CD4-positive, alpha-beta memory T cell (primary cell): ENCODE data around the gene SAPCD2. TPM values are rescaled to one million over a fixed set of nuclear protein-coding genes. Genes with fewer than 3 reads are reported as not detected.
A peak's percentile ranks its signal among the peaks of the same experiment; 100 is the strongest.

Experiments
- CTCF ChIA-PET: fragments of 350-600 bp; sonication (Branson Sonifier 250); formaldehyde crosslinking; loops from one replicate; lab custom pipeline; 2021; ENCODE audit warnings: inconsistent platforms; ENCODE audit not compliant: partially characterized antibody; lab: Charles Lee
- POLR2A ChIA-PET: fragments of 350-600 bp; sonication (Branson Sonifier 250); formaldehyde crosslinking; loops from one replicate; lab custom pipeline; 2021; ENCODE audit not compliant: partially characterized antibody; lab: Charles Lee
- DNase-seq, 5 donors: peaks; one replicate each; pipeline versions ENCODE4 v3.0.0 to v3.0.0-alpha.2; 2020 to 2022; ENCODE audit warnings: mixed read lengths in 1 of 5
- H3K27ac ChIP-seq: one replicate; pipeline ENCODE4 v1.7.0; 2013; ENCODE audit warnings: low read depth, low read length
- H3K27me3 ChIP-seq: 2 replicates; pipeline ENCODE4 v1.7.0; 2013; ENCODE audit warnings: mild to moderate bottlenecking, low read length, moderate library complexity; ENCODE audit not compliant: insufficient read depth
- H3K36me3 ChIP-seq: 2 replicates; pipeline ENCODE4 v1.7.0; 2013; ENCODE audit warnings: mild to moderate bottlenecking, low read length, moderate library complexity; ENCODE audit not compliant: insufficient read depth
- H3K4me1 ChIP-seq: 2 replicates; pipeline ENCODE4 v1.7.0; 2013; ENCODE audit warnings: mild to moderate bottlenecking, low read length, moderate library complexity; ENCODE audit not compliant: insufficient read depth
- H3K4me3 ChIP-seq, 2 donors: one replicate each; pipeline ENCODE4 v1.7.0; 2013; ENCODE audit warnings: low read length in 2 of 2, mild to moderate bottlenecking in 1 of 2
- H3K9me3 ChIP-seq, 2 donors: one replicate each; pipeline ENCODE4 v1.7.0; 2013; ENCODE audit warnings: low read length in 2 of 2, control low read depth in 1 of 2; ENCODE audit not compliant: control insufficient read depth in 1 of 2
- H3K27ac Mint-ChIP-seq, 7 donors: one replicate each; pipeline ENCODE4 v1.8.0; 2020 to 2021; ENCODE audit warnings: mixed read lengths in 7 of 7, mild to moderate bottlenecking in 6 of 7, inconsistent platforms in 3 of 7, moderate library complexity in 3 of 7
- H3K27me3 Mint-ChIP-seq, 2 donors: one replicate each; pipeline ENCODE4 v1.8.0; 2020 to 2021; ENCODE audit warnings: mixed read lengths in 2 of 2
- H3K36me3 Mint-ChIP-seq, 2 donors: one replicate each; pipeline ENCODE4 v1.8.0; 2020 to 2021; ENCODE audit warnings: mixed read lengths in 2 of 2, inconsistent platforms in 1 of 2, mild to moderate bottlenecking in 1 of 2
- H3K4me1 Mint-ChIP-seq, 4 donors: one replicate each; pipeline ENCODE4 v1.8.0; 2020 to 2021; ENCODE audit warnings: mixed read lengths in 4 of 4, mild to moderate bottlenecking in 1 of 4
- H3K4me3 Mint-ChIP-seq, 8 donors: one replicate each; pipeline ENCODE4 v1.8.0; 2020 to 2021; ENCODE audit warnings: mixed read lengths in 8 of 8, mild to moderate bottlenecking in 7 of 8, moderate library complexity in 6 of 8, inconsistent platforms in 3 of 8
- H3K9me3 Mint-ChIP-seq, 8 donors: one replicate each; pipeline ENCODE4 v1.8.0; 2020 to 2021; ENCODE audit warnings: mixed read lengths in 8 of 8, mild to moderate bottlenecking in 5 of 8, inconsistent platforms in 3 of 8, moderate library complexity in 1 of 8
- intact Hi-C: fragments of 100-400 bp; cut with micrococcal nuclease; formaldehyde crosslinking; loops from one replicate; pipeline ENCODE4 v1.15.1; 2023
- polyA plus RNA-seq, 2 donors: library from polyadenylated mRNA; unstranded; fragments of 300-500 nt; fragmentation: Illumina TruSeq; gene quantifications; one replicate each; pipeline ENCODE4 v1.2.3, GENCODE V29; 2021
- total RNA-seq, 2 experiments: library from RNA; stranded (reverse); gene quantifications; one replicate each; pipeline ENCODE4 v1.2.3, GENCODE V29; 2021

Gene SAPCD2
- total and polyA plus RNA-seq, 4 experiments from 2014 or later: 0.09 to 0.15 (median 0.11) TPM

DNA sequence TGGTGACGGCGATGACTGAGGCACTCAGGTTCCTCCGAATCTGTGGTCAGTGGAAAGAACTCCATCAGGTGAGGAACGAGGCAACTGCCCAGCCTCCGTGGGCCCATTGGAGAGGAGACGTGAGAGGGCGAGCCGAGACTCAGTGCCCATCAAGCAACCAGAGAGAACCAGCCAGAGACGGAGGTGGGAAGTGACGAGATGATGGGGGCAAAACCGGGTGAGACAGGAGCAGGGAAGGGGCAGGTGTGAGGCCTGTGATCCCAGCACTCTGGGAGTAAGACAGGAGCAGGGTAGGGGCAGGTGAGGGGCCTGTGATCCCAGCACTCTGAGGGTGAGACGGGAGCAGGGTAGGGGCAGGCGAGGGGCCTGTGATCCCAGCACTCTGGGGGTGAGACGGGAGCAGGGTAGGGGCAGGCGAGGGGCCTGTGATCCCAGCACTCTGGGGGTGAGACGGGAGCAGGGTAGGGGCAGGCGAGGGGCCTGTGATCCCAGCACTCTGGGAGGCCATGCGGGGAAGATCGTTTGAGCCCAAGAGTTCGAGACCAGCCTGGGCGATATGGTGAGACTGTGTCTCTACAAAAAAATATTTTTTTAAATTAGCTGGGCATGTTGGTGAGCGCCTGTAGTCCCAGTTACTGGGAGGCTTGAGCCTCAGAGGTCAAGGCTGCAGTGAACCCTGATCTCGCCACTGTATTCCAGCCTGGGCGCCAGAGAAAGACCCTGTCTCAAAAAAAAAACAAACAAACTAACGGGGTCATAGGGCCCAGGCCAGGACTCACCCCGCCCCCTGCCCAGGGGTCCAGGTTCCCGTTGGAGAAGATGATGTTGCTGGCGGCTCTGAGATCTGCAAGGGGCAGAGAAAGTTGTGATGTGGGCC, 40.8 kb upstream of the SAPCD2 start:
- Mint-ChIP-seq H3K4me1 (peaks cover 0 to 9% (median 2%) of the 10 kb centered on the region in 4 donors), H3K4me3 (peak overlapping the region in 2 of 8 donors; percentile 47 to 57), H3K27me3 (no peaks in the 10 kb centered on the region), H3K27ac (peak overlapping the region in 3 of 7 donors; percentile 29 to 61 (median 30)), H3K9me3 (no peaks in the 10 kb centered on the region), H3K36me3 (peaks cover 0 to 15% of the 10 kb centered on the region in 2 donors)
- H3K27ac ChIP-seq: no peak overlapping the region
- H3K27me3 ChIP-seq: no peaks in the 10 kb centered on the region
- no peaks in the 10 kb centered on the region for H3K9me3 ChIP-seq
- peaks cover 20% of the 10 kb centered on the region for H3K36me3 ChIP-seq
- H3K4me1 ChIP-seq: peaks cover 16% of the 10 kb centered on the region
- intact Hi-C loops: no loop called here
- no peak for DNase-seq
- no peak overlapping the region for H3K4me3 ChIP-seq
- ChIA-PET POLR2A (interaction anchor here (1.3 kb wide), 1 partner anchor 105 kb away, joined by 3 read pairs; no protein-coding TSS in a partner anchor), CTCF (interaction anchor here (2.6 kb wide), 1 partner anchor 116 kb away, joined by 6 read pairs; the partner anchor contains the start of gene RNF224)

GRCh38 chr9:137110147-137110910, 40.0 kb upstream of the SAPCD2 start:
- POLR2A ChIA-PET: interaction anchor here (2.9 kb wide), 1 partner anchor 23 kb away, joined by 11 read pairs; the partner anchor contains the start of gene MAN1B1
- H3K9me3 Mint-ChIP-seq: no peaks in the 10 kb centered on the region
- Histone ChIP-seq H3K4me1 (peaks cover 13% of the 10 kb centered on the region), H3K4me3 (no peak overlapping the region), H3K9me3 (no peaks in the 10 kb centered on the region), H3K36me3 (peaks cover 26% of the 10 kb centered on the region), H3K27me3 (no peaks in the 10 kb centered on the region), H3K27ac (no peak overlapping the region)
- DNase-seq: no peak
- peak overlapping the region in 1 of 7 donors; percentile 68 for H3K27ac Mint-ChIP-seq
- peaks cover 0 to 20% of the 10 kb centered on the region in 2 donors for H3K36me3 Mint-ChIP-seq
- peaks cover 0 to 9% (median 2%) of the 10 kb centered on the region in 4 donors for H3K4me1 Mint-ChIP-seq
- intact Hi-C loops: no loop called here
- peak overlapping the region in 2 of 8 donors; percentile 31 to 57 for H3K4me3 Mint-ChIP-seq
- no peaks in the 10 kb centered on the region for H3K27me3 Mint-ChIP-seq
- CTCF ChIA-PET: interaction anchor here (1.3 kb wide), 1 partner anchor 126 kb away, joined by 3 read pairs; no protein-coding TSS in a partner anchor

DNA sequence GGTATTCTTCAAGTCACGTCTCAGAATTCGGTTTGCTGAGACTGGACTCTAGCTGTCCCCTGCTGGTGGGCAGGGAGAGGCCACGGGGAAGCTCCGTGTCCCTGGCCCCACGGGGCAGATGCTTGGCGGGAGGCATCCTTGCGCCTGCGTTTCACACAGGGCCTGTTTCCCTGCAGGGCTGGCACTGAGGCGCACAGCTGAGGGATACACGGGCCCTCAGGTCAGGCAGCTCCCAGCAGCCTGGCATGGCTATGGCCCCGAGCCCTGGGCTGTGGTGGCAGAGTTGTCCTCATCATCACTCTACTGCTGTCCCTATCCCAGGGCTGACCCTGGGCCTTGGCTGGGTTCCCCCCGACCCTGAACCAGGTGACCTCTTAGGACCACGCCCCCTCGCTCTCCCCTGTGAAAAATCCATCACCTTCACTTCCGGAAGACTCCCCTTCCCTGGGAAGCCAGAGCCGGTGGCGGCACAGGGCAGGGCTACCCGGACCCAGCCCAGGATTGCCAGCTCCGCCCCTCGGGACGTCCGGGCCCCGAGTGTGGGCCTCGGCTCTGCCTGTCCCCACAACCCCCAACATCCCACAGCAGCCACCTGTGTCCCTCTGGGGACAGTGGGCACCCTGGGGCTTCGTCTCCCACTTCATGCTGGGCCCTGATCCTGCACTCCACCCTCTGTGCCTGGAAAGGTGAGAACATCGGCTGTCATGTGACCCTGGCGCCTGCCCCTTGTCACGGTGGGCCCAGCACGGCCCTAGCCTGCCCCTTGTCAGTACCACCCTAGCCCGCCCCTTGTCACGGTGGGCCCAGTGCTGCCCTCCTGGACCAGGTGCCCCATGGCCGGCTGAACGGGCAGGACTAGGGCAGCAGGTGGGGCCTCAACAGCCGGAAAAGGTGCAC, 39.1 kb upstream of the SAPCD2 start:
- H3K27ac Mint-ChIP-seq: no peak overlapping the region
- peaks cover 3 to 23% of the 10 kb centered on the region in 2 donors for H3K36me3 Mint-ChIP-seq
- peaks cover 0 to 9% (median 2%) of the 10 kb centered on the region in 4 donors for H3K4me1 Mint-ChIP-seq
- CTCF ChIA-PET: interaction anchor here (1.3 kb wide), 1 partner anchor 127 kb away, joined by 3 read pairs; no protein-coding TSS in a partner anchor
- Histone ChIP-seq H3K4me3 (no peak overlapping the region), H3K4me1 (peaks cover 7% of the 10 kb centered on the region), H3K9me3 (no peaks in the 10 kb centered on the region), H3K27ac (no peak overlapping the region), H3K36me3 (peaks cover 31% of the 10 kb centered on the region), H3K27me3 (no peaks in the 10 kb centered on the region)
- POLR2A ChIA-PET: interaction anchor here (2.0 to 2.9 kb wide), 2 partner anchors 14 to 22 kb away, joined by 9 to 11 read pairs; partner anchors contain the start of gene MAN1B1
- no peak for DNase-seq
- H3K9me3 Mint-ChIP-seq: no peaks in the 10 kb centered on the region
- no peaks in the 10 kb centered on the region for H3K27me3 Mint-ChIP-seq
- H3K4me3 Mint-ChIP-seq: no peak overlapping the region
- intact Hi-C loops: no loop called here

DNA sequence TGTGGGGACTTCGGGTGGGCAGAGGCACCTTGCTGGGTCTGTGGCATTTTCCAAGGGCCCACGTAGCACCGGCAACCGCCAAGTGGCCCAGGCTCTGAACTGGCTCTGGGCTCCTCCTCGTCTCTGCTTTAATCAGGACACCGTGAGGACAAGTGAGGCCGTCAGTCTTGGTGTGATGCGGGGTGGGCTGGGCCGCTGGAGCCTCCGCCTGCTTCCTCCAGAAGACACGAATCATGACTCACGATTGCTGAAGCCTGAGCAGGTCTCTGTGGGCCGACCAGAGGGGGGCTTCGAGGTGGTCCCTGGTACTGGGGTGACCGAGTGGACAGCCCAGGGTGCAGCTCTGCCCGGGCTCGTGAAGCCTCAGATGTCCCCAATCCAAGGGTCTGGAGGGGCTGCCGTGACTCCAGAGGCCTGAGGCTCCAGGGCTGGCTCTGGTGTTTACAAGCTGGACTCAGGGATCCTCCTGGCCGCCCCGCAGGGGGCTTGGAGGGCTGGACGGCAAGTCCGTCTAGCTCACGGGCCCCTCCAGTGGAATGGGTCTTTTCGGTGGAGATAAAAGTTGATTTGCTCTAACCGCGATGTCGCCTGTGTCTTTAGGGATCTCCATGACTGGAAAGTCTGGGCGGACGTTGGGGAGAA, 38.4 kb upstream of the SAPCD2 start:
- H3K36me3 Mint-ChIP-seq: peaks cover 3 to 23% of the 10 kb centered on the region in 2 donors
- no peak overlapping the region for H3K27ac Mint-ChIP-seq
- ChIA-PET CTCF (interaction anchor here (1.0 to 1.3 kb wide), 2 partner anchors 13 to 128 kb away, joined by 3 to 5 read pairs; no protein-coding TSS in a partner anchor), POLR2A (interaction anchor here (2.0 to 2.9 kb wide), 2 partner anchors 13 to 21 kb away, joined by 9 to 11 read pairs; partner anchors contain the start of gene MAN1B1)
- peaks cover 7% of the 10 kb centered on the region for H3K4me1 ChIP-seq
- no peaks in the 10 kb centered on the region for H3K27me3 ChIP-seq
- H3K27ac ChIP-seq: no peak overlapping the region
- H3K27me3 Mint-ChIP-seq: no peaks in the 10 kb centered on the region
- intact Hi-C loops: no loop called here
- no peak for DNase-seq
- H3K4me1 Mint-ChIP-seq: peaks cover 0 to 9% (median 2%) of the 10 kb centered on the region in 4 donors
- no peaks in the 10 kb centered on the region for H3K9me3 Mint-ChIP-seq
- H3K9me3 ChIP-seq: no peaks in the 10 kb centered on the region
- H3K36me3 ChIP-seq: peaks cover 36% of the 10 kb centered on the region
- no peak overlapping the region for H3K4me3 ChIP-seq
- H3K4me3 Mint-ChIP-seq: no peak overlapping the region

GRCh38 chr9:137107982-137108381, 37.6 kb upstream of the SAPCD2 start:
- H3K27me3 Mint-ChIP-seq: no peaks in the 10 kb centered on the region
- intact Hi-C loops: no loop called here
- DNase-seq: no peak
- Histone ChIP-seq H3K27ac (no peak overlapping the region), H3K4me3 (no peak overlapping the region), H3K27me3 (no peaks in the 10 kb centered on the region), H3K36me3 (peaks cover 44% of the 10 kb centered on the region), H3K9me3 (no peaks in the 10 kb centered on the region), H3K4me1 (peaks cover under 1% of the 10 kb centered on the region)
- H3K9me3 Mint-ChIP-seq: no peaks in the 10 kb centered on the region
- no peak overlapping the region for H3K4me3 Mint-ChIP-seq
- CTCF ChIA-PET: interaction anchor here (1.0 kb wide), 1 partner anchor 12 kb away, joined by 5 read pairs; no protein-coding TSS in a partner anchor
- no peak overlapping the region for H3K27ac Mint-ChIP-seq
- H3K36me3 Mint-ChIP-seq: peaks cover 3 to 23% of the 10 kb centered on the region in 2 donors
- peaks cover 0 to 3% (median 1%) of the 10 kb centered on the region in 4 donors for H3K4me1 Mint-ChIP-seq
- POLR2A ChIA-PET: interaction anchor here (2.0 to 2.9 kb wide), 2 partner anchors 12 to 20 kb away, joined by 9 to 11 read pairs; partner anchors contain the start of gene MAN1B1
